OCI-LY3 (cell line): Measurements from ENCODE around the gene SP7.

Source experiments
- EZH2phosphoT487 ChIP-seq: fragments of 200-600 bp; shearing (Covaris generic); IDR thresholded peaks from 2 replicates; pipeline ENCODE4 v1.6.1; 2018; ENCODE audit warnings: antibody characterized with exemption, mixed run types, low read depth
- TF ChIP-seq, protein P1 (sequence below): fragments of 200-600, 300-600 bp; sonication (generic); IDR thresholded peaks from 2 replicates; pipeline ENCODE4 v1.5.1; 2014; ENCODE audit warnings: antibody characterized with exemption, low read length, low read depth

GRCh38 chr12:53295891-53296219 lies 40.3 kb downstream of the SP7 start:
- TF ChIP-seq, protein P1, sequence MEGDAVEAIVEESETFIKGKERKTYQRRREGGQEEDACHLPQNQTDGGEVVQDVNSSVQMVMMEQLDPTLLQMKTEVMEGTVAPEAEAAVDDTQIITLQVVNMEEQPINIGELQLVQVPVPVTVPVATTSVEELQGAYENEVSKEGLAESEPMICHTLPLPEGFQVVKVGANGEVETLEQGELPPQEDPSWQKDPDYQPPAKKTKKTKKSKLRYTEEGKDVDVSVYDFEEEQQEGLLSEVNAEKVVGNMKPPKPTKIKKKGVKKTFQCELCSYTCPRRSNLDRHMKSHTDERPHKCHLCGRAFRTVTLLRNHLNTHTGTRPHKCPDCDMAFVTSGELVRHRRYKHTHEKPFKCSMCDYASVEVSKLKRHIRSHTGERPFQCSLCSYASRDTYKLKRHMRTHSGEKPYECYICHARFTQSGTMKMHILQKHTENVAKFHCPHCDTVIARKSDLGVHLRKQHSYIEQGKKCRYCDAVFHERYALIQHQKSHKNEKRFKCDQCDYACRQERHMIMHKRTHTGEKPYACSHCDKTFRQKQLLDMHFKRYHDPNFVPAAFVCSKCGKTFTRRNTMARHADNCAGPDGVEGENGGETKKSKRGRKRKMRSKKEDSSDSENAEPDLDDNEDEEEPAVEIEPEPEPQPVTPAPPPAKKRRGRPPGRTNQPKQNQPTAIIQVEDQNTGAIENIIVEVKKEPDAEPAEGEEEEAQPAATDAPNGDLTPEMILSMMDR: no peak
- no peak for TF ChIP-seq EZH2phosphoT487
